SIG-M5 treated with dmso at 0.1 percent for 504 hours (cell line): ENCODE measurements around the gene GINS2.

ENCODE experiments used
- DNase-seq: peaks from one replicate; lab custom pipeline; 2025; ENCODE audit not compliant: unreplicated experiment; lab: John Stamatoyannopoulos, UW

Gene GINS2

GRCh38 chr16:85716022-85716679 is 27.4 kb upstream of the GINS2 start:
- no peak for DNase-seq

DNA sequence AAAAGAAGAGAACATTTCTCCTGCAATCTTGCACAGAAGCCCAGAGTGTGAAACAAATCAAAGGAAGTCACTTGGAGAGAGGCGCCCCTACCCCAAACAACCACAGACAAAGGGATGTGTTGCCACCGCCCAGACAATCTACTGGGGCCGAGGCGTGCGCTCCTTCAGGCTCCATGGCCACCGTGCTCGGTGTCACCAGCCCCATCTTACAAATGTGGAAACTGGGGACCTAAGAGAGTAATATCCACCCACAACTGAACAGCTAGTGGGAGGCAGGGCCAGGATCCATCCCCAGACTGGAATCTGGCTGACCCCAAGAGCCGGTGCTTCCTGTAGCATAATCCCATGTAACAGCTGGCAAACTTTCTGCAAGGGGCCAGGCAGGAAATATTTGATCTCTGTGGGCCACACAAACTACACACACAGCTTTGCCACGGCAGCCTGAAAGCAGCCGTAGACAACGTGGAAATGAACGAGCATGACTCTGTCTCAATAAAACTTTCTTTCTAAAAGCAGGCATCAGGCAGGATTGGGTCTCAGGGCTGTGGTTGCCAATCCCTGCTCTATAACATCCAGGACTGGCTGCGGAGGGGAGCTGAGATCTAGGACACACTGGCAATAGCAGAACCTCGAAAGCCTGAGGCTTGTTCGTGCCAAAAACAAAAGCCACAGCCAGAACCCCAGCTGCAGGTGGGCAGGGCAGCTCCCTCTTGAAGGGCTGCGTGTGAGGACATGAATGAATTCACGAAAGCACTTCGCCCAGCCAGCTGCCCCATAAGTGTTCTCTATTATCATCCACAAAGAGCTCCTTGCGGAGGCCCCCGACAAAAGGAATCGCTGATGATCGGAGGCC is 26.6 kb upstream of the GINS2 start:
- DNase-seq, result no peak

DNA sequence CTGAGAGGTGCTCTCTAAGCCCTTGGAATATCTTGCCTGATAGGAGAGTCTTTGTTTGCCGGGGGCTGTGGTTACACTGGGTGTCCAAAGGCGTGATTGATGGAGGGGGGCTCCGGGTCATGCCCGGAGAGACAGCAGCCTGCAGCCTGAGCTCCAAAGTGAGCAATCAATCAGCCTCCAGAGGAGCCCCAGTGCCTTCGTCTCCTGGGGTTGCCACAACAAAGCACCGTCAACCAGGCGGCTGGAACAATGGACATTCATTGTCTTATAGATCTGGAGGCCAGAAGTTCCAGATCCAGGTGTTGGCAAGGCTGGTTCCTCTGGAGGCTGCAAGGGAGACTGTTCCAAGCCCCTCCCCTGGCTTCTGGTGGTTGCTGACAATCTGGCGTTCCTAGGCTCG is 24.0 kb upstream of the GINS2 start:
- no peak for DNase-seq

DNA sequence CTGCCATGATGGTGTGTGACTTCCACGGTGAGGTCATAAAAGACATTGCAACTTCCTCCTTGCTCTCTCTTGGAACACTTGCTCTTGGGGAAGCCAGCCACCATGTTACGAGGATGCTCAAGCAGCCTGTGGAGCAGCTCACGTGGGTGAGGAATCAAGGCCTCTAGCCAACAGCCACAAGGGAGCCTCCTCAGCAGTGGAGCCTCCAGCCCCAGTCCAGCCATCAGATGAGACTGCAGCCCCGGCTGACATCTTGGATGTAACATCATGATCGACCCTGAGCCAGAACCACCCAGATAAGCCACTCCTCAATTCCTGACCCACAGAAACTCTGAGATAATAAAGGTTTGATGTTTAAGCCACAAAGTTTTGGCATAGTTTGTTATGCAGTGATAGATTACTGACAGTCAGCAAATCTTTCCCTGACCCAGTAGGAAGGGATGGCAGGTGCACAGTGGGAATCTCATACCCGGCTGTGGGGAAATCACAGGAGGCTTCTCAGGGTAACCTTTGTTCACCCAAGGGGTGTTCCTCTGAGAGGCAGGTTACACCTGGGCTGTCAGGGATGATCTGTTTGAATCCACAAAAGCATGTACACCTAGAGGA is 23.3 kb upstream of the GINS2 start:
- DNase-seq, result no peak

- no peak for DNase-seq
Observed at GRCh38 chr16:85710732-85711131, 22.0 kb upstream of the GINS2 start.

- no peak for DNase-seq
Observed at GRCh38 chr16:85709766-85710585, 21.2 kb upstream of the GINS2 start.

- DNase-seq, result no peak
Observed at GRCh38 chr16:85708338-85708737, 19.6 kb upstream of the GINS2 start.

DNA sequence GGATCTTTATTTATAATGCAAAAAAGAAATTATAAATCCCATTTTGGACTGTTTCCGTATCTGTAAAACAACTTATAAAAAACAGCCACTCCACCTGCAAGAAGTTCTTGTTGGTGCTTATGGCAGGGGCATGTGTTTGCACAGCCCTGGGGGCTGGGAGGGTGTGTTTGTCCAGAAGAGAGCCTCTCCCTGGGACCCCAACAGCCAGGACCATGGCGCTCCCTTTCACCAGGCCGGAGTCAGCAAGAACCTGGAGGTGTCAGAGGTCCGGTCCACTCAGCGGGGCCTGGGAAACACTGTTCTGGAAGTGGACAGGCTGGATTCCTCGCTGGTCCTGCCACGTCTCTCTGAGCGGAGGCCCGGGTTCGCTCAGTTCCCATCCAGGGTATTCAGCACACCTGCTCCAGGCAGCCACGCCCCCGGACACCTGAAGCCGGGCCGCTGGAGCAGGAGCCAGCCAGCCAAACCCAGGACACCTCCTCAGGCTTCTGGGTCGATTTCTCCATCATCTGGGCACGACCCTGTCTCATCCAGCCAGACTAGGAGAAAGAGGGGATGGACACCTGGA is 18.9 kb upstream of the GINS2 start:
- DNase-seq, result no peak

GRCh38 chr16:85706449-85707034 is 17.8 kb upstream of the GINS2 start:
- DNase-seq, result no peak

- no peak for DNase-seq
Observed at GRCh38 chr16:85704900-85705846, 16.4 kb upstream of the GINS2 start.

DNA sequence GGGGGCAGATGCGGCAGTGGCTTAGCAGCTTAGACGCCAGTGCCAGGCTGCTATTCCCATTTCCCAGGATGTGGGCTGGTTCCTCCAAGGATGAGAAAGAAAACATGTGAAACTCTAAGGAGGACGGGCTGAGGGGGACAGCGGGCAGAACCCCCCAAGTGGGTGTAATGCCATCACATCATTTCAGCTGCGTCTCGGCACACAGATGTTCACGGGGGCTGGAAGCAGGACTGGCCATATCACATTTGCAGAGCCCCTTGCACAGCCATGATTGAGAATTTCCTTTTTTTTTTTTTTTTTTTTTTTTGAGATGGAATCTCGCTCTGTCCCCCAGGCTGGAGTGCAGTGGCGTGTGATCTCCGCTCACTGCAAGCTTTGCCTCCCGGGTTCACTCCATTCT is 15.3 kb upstream of the GINS2 start:
- no peak for DNase-seq

GRCh38 chr16:85699628-85700027 is 10.9 kb upstream of the GINS2 start:
- DNase-seq, result no peak

DNA sequence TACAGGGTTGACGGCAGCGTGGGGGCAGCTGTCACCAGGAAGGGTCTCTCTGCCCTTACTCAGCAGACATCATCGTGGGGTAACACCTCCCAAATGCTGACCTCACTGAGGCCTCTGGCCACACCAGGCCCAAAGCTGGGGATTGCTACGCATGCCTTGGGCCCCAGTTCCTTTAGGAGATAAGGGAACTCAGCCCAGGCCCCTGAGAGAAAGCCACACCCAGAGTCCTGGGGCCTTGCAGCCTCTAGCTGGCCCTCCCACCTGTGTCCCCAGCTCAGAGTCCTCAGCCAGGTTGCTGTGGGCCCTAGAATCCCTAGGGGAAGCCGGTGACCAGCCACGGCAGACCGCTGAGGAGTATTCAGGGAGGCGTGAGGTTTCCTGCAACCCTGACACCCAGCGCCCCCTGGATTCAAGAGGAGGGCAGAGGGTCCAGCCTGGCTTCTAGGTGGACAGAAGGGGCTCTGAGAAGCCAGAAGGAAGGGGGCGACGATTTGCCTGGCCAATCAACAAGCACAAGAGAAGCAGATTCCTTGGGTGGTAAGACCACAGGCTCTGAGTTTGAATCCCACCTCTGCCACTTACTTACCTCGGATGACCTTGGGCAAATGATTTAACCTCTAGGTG is 10.3 kb upstream of the GINS2 start:
- DNase-seq, result no peak

GRCh38 chr16:85698459-85698891 is 9.7 kb upstream of the GINS2 start:
- no peak for DNase-seq

GRCh38 chr16:85697431-85697830 is 8.7 kb upstream of the GINS2 start:
- no peak for DNase-seq

GRCh38 chr16:85696781-85697180 is 8.0 kb upstream of the GINS2 start:
- DNase-seq, result no peak

DNA sequence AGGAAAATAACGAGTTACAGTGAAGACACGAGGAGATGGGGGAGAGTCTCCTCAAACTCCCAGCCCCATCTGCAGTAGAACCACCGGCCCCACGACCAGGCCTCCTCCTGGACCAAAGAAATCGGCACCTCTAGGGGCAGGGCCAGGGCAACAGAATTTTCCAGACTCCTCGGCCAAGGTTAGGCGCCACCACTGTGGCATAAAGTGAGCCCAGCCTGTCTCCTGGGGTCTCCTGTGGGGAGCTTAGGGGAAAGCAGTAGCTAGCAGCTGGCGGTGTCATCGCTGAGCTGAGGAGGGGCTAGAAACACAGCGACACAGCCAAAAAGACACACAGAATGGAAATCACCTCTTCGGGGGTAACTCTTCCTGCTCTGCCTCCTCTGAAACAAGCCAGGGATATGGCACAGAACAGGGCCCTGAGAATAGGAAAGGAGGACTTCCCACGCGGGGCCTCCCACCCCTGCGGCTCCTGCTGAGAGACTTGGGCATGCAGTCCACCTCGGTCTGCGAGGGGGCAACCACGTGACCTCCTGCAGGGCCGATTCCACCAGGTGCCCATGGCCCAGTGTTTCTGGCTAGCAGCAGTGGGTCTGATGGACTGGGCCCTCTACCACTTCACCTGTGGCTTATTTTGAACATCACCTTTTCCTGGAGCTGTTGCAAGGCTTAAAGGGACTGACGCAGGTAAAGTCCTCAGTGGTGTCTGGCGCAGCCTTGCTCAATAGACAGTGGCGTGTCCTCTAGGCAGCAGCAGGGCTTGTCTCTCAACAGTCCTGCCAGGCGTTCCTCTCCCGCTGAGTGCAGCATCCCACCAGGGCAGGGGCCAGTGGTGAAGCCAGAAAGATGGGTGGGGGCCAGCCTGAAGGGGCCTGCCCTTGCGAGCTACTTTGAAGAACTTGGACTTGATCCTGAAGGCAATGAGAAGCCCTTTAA is 6.7 kb upstream of the GINS2 start:
- DNase-seq, result no peak
